ENCODE data around the gene IGFL4.

The IGFL4 gene

GRCh38 chr19:46022061-46022430, 18.8 kb downstream of the IGFL4 start:
- DNase-seq (ENCODE audit: extremely low read depth in 1 of 2, low read depth in 1 of 2) = no peak

- no peak for DNase-seq (ENCODE audit: extremely low read depth in 1 of 2, low read depth in 1 of 2)
Measured at GRCh38 chr19:46021531-46022041, 19.2 kb downstream of the IGFL4 start.

- no peak for DNase-seq (ENCODE audit: extremely low read depth in 1 of 2, low read depth in 1 of 2)
Measured at GRCh38 chr19:46020819-46021125, 20.0 kb downstream of the IGFL4 start.

- DNase-seq (ENCODE audit: extremely low read depth in 1 of 2, low read depth in 1 of 2) = no peak
Measured at GRCh38 chr19:46019270-46019669, 21.5 kb downstream of the IGFL4 start.

GRCh38 chr19:46018729-46019251, 22.0 kb downstream of the IGFL4 start:
- no peak for DNase-seq (ENCODE audit: extremely low read depth in 1 of 2, low read depth in 1 of 2)

- no peak for DNase-seq (ENCODE audit: extremely low read depth in 1 of 2, low read depth in 1 of 2)
Measured at GRCh38 chr19:46017874-46018675, 22.7 kb downstream of the IGFL4 start.

GRCh38 chr19:46017095-46017429, 23.7 kb downstream of the IGFL4 start:
- no peak for DNase-seq (ENCODE audit: extremely low read depth in 1 of 2, low read depth in 1 of 2)

- peak; percentile 54 to 73 for DNase-seq (ENCODE audit: extremely low read depth in 1 of 2, low read depth in 1 of 2)
Measured at GRCh38 chr19:46016426-46017094, 24.2 kb downstream of the IGFL4 start.

- DNase-seq (ENCODE audit: extremely low read depth in 1 of 2, low read depth in 1 of 2) = peak in 1 of 2 donors; percentile 21
Measured at GRCh38 chr19:46015687-46016425, 24.9 kb downstream of the IGFL4 start.

- peak; percentile 16 to 50 for DNase-seq (ENCODE audit: extremely low read depth in 1 of 2, low read depth in 1 of 2)
Measured at GRCh38 chr19:46014941-46015686, 25.7 kb downstream of the IGFL4 start.

- no peak for DNase-seq (ENCODE audit: extremely low read depth in 1 of 2, low read depth in 1 of 2)
Measured at GRCh38 chr19:46014534-46014933, 26.3 kb downstream of the IGFL4 start.

GRCh38 chr19:46009530-46010510, 31.0 kb downstream of the IGFL4 start:
- peak; percentile 30 to 49 for DNase-seq (ENCODE audit: extremely low read depth in 1 of 2, low read depth in 1 of 2)

GRCh38 chr19:46006411-46006810, 34.4 kb downstream of the IGFL4 start:
- DNase-seq (ENCODE audit: extremely low read depth in 1 of 2, low read depth in 1 of 2) = no peak

- no peak for DNase-seq (ENCODE audit: extremely low read depth in 1 of 2, low read depth in 1 of 2)
Measured at GRCh38 chr19:46002678-46003275, 38.0 kb downstream of the IGFL4 start.

GRCh38 chr19:46000491-46001246, 40.1 kb downstream of the IGFL4 start:
- peak; percentile 56 to 60 for DNase-seq (ENCODE audit: extremely low read depth in 1 of 2, low read depth in 1 of 2)

GRCh38 chr19:45999653-46000121, 41.1 kb downstream of the IGFL4 start:
- DNase-seq (ENCODE audit: extremely low read depth in 1 of 2, low read depth in 1 of 2) = no peak

- DNase-seq (ENCODE audit: extremely low read depth in 1 of 2, low read depth in 1 of 2) = no peak
Measured at GRCh38 chr19:45998834-45999233, 42.0 kb downstream of the IGFL4 start.

GRCh38 chr19:45996933-45997332, 43.9 kb downstream of the IGFL4 start:
- DNase-seq (ENCODE audit: extremely low read depth in 1 of 2, low read depth in 1 of 2) = no peak
